HG03060 (cell line): ENCODE results near the gene NOM1.

Experiments
- ATAC-seq: cut with Tn5 transposase; IDR thresholded peaks from one replicate; pipeline ENCODE4 v1.9.1; 2021; ENCODE audit warnings: low read depth, moderate number of reproducible peaks; ENCODE audit not compliant: unreplicated experiment

The NOM1 gene

GRCh38 chr7:157003756-157004520, 54.4 kb downstream of the NOM1 start:
- ATAC-seq = no peak

- ATAC-seq = no peak
Measured at GRCh38 chr7:157004521-157005455, 55.3 kb downstream of the NOM1 start.

GRCh38 chr7:157005456-157006204, 56.1 kb downstream of the NOM1 start:
- ATAC-seq = no peak

- ATAC-seq = no peak
Measured at GRCh38 chr7:157006205-157006747, 56.8 kb downstream of the NOM1 start.

- no peak for ATAC-seq
Measured at GRCh38 chr7:157006829-157007469, 57.4 kb downstream of the NOM1 start.

- no peak for ATAC-seq
Measured at GRCh38 chr7:157007470-157008066, 58.1 kb downstream of the NOM1 start.

- ATAC-seq = no peak
Measured at GRCh38 chr7:157008206-157009169, 59.0 kb downstream of the NOM1 start.

- no peak for ATAC-seq
Measured at GRCh38 chr7:157009170-157009777, 59.8 kb downstream of the NOM1 start.

- ATAC-seq = peak; percentile 17
Measured at GRCh38 chr7:157009778-157010587, 60.5 kb downstream of the NOM1 start.

- peak; percentile 38 for ATAC-seq
Measured at GRCh38 chr7:157010588-157011332, 61.2 kb downstream of the NOM1 start, which contains the start of gene MNX1. MNX1 (minus strand) TSS chr7:157010663; CDS start chr7:157010350, 313 bp downstream.

GRCh38 chr7:157011333-157012112, 62.0 kb downstream of the NOM1 start:
- no peak for ATAC-seq

GRCh38 chr7:157012113-157012547, 62.6 kb downstream of the NOM1 start:
- ATAC-seq = no peak

- ATAC-seq = no peak
Measured at GRCh38 chr7:157013101-157013500, 63.6 kb downstream of the NOM1 start.

GRCh38 chr7:157013602-157014549, 64.4 kb downstream of the NOM1 start:
- no peak for ATAC-seq
